CD4-positive, CD25-positive, alpha-beta regulatory T cell (primary cell): ENCODE measurements around the gene FBXL7. TPM values are rescaled to one million over a fixed set of nuclear protein-coding genes. Genes with fewer than 3 reads are reported as not detected.

Experiments
- ATAC-seq, 2 donors: fragments of 150-1000 bp; cut with Tn5 transposase; one replicate each; pipeline ENCODE4 v1.10.0; 2021; ENCODE audit warnings: low read depth in 2 of 2, moderate number of reproducible peaks in 2 of 2, moderate library complexity in 1 of 2
- DNase-seq, 3 donors: peaks; one replicate each; pipeline versions ENCODE4 v3.0.0 to v3.0.0-alpha.2; 2012 to 2022; ENCODE audit warnings: mixed read lengths in 1 of 3
- H3K27ac ChIP-seq: one replicate; pipeline ENCODE4 v1.7.0; 2013; ENCODE audit warnings: mild to moderate bottlenecking, low read length; ENCODE audit not compliant: insufficient read depth, poor library complexity, severe bottlenecking
- H3K27me3 ChIP-seq: one replicate; pipeline ENCODE4 v1.7.0; 2013; ENCODE audit warnings: low read length; ENCODE audit not compliant: control insufficient read depth, insufficient read depth
- H3K36me3 ChIP-seq: one replicate; pipeline ENCODE4 v1.7.0; 2013; ENCODE audit warnings: mild to moderate bottlenecking, low read length, moderate library complexity; ENCODE audit not compliant: control insufficient read depth, insufficient read depth
- H3K4me1 ChIP-seq: 2 replicates; pipeline ENCODE4 v1.7.0; 2013; ENCODE audit warnings: mild to moderate bottlenecking, low read length; ENCODE audit not compliant: insufficient read depth, control insufficient read depth, poor library complexity, severe bottlenecking
- H3K4me3 ChIP-seq: one replicate; pipeline ENCODE4 v1.7.0; 2013; ENCODE audit warnings: low read depth, mild to moderate bottlenecking, low read length, moderate library complexity
- H3K9me3 ChIP-seq, 2 experiments: 1 replicate in 1 of 2; 2 replicates in 1 of 2; pipeline ENCODE4 v1.7.0; 2013; ENCODE audit warnings: low read length in 2 of 2, mild to moderate bottlenecking in 1 of 2, moderate library complexity in 1 of 2; ENCODE audit not compliant: control insufficient read depth in 2 of 2
- H3K27ac Mint-ChIP-seq, 3 donors: one replicate each; pipeline ENCODE4 v1.8.0; 2020 to 2022; ENCODE audit warnings: mild to moderate bottlenecking in 3 of 3, mixed read lengths in 3 of 3, moderate library complexity in 2 of 3
- H3K27me3 Mint-ChIP-seq: one replicate; pipeline ENCODE4 v1.8.0; 2022; ENCODE audit warnings: mild to moderate bottlenecking, mixed read lengths
- H3K36me3 Mint-ChIP-seq: one replicate; pipeline ENCODE4 v1.8.0; 2020; ENCODE audit warnings: mixed read lengths
- H3K4me1 Mint-ChIP-seq, 4 donors: one replicate each; pipeline ENCODE4 v1.8.0; 2020 to 2022; ENCODE audit warnings: mixed read lengths in 4 of 4, mild to moderate bottlenecking in 1 of 4
- H3K4me3 Mint-ChIP-seq, 4 donors: one replicate each; pipeline ENCODE4 v1.8.0; 2020 to 2022; ENCODE audit warnings: mild to moderate bottlenecking in 4 of 4, mixed read lengths in 4 of 4, moderate library complexity in 3 of 4
- H3K9me3 Mint-ChIP-seq, 7 donors: one replicate each; pipeline ENCODE4 v1.8.0; 2020 to 2022; ENCODE audit warnings: mixed read lengths in 7 of 7, mild to moderate bottlenecking in 3 of 7, moderate library complexity in 2 of 7
- polyA plus RNA-seq, 4 donors: library from polyadenylated mRNA; unstranded; fragments of 300-500 nt; fragmentation: Illumina TruSeq; gene quantifications; one replicate each; pipeline ENCODE4 v1.2.3, GENCODE V29; 2021
- total RNA-seq: library from RNA; stranded (reverse); gene quantifications from one replicate; pipeline ENCODE4 v1.2.3, GENCODE V29; 2022

The FBXL7 gene
- total and polyA plus RNA-seq, 5 donors from 2014 or later = not detected

DNA sequence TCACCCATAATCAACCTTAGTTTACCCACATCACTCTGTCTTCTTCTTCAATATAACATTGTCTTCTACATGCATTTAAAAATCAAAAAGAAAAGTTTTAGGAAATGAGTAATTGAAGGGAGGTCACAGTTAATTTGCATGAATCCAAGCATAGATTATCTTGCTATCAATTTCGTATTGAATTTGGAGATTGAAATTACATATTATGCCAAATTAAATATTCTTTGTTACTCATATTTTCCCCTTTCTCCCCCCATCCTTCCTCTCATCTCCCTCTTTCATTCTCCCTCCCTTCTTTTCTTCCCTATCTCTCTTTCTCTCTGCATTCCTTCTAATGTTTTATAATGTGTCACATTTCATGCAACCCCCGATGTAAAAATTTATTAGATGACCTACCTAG, 303.3 kb downstream of the FBXL7 start:
- Histone ChIP-seq H3K4me3 (no peak overlapping the region), H3K27me3 (no peaks in the 10 kb centered on the region), H3K9me3 (no peaks in the 10 kb centered on the region), H3K36me3 (no peaks in the 10 kb centered on the region), H3K27ac (no peak overlapping the region), H3K4me1 (no peaks in the 10 kb centered on the region)
- ATAC-seq (no peak), DNase-seq (no peak)
- no peaks in the 10 kb centered on the region for H3K27me3 Mint-ChIP-seq
- peaks cover 0 to 11% (median 5%) of the 10 kb centered on the region in 7 donors for H3K9me3 Mint-ChIP-seq
- no peaks in the 10 kb centered on the region for H3K4me1 Mint-ChIP-seq
- H3K27ac Mint-ChIP-seq = no peak overlapping the region
- no peak overlapping the region for H3K4me3 Mint-ChIP-seq
- H3K36me3 Mint-ChIP-seq = no peaks in the 10 kb centered on the region

DNA sequence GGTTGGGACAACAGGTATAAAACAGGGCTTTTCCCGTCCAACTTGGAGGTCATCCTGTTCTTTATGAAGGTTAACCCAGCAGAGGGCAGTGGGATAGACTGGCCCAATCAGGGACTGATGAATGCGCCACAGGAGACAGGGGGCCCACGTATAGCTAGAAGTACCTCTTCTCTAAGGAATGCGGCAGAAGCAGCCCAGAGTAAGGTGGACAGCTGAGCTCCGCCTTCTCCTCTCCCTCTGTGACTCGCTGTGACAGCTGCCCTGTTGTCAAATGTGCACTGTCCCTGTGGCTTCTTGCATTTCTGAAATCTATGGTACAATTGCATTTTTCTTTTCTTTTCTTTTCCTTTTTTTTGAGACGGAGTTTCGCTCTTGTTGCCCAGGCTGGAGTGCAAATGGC, 306.6 kb downstream of the FBXL7 start:
- H3K4me3 ChIP-seq = no peak overlapping the region
- H3K27ac ChIP-seq = no peak overlapping the region
- no peaks in the 10 kb centered on the region for H3K4me1 Mint-ChIP-seq
- no peak overlapping the region for H3K27ac Mint-ChIP-seq
- H3K36me3 Mint-ChIP-seq = no peaks in the 10 kb centered on the region
- H3K36me3 ChIP-seq = no peaks in the 10 kb centered on the region
- H3K9me3 Mint-ChIP-seq = peaks cover 0 to 13% (median 5%) of the 10 kb centered on the region in 7 donors
- ATAC-seq (no peak), DNase-seq (no peak)
- no peaks in the 10 kb centered on the region for H3K9me3 ChIP-seq
- H3K27me3 ChIP-seq = no peaks in the 10 kb centered on the region
- no peak overlapping the region for H3K4me3 Mint-ChIP-seq
- H3K4me1 ChIP-seq = no peaks in the 10 kb centered on the region
- H3K27me3 Mint-ChIP-seq = no peaks in the 10 kb centered on the region

DNA sequence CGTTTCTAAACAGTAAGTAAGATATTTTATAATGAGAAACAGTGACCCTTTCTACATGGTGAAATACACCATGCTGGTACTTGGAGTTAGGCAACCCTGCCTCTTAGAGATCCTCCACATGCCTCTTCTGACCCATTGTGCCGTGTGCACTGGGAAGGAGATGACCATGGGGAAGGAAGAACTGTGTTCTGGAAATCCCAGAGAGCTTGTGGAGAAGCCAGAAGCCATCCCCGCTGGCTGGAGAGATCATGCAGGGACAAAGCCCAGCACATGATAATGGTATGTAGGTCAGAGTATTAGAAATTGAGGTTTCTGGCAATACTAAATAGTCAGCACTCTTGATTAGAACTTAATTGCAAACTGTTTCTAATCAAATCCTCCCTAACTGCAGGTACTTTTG, 307.3 kb downstream of the FBXL7 start:
- Mint-ChIP-seq H3K9me3 (peaks cover 0 to 10% (median 2%) of the 10 kb centered on the region in 7 donors), H3K4me1 (no peaks in the 10 kb centered on the region), H3K4me3 (no peak overlapping the region), H3K27me3 (no peaks in the 10 kb centered on the region), H3K27ac (no peak overlapping the region), H3K36me3 (no peaks in the 10 kb centered on the region)
- no peaks in the 10 kb centered on the region for H3K9me3 ChIP-seq
- H3K36me3 ChIP-seq = no peaks in the 10 kb centered on the region
- no peak overlapping the region for H3K27ac ChIP-seq
- DNase-seq (no peak), ATAC-seq (no peak)
- no peaks in the 10 kb centered on the region for H3K27me3 ChIP-seq
- no peaks in the 10 kb centered on the region for H3K4me1 ChIP-seq
- H3K4me3 ChIP-seq = no peak overlapping the region

DNA sequence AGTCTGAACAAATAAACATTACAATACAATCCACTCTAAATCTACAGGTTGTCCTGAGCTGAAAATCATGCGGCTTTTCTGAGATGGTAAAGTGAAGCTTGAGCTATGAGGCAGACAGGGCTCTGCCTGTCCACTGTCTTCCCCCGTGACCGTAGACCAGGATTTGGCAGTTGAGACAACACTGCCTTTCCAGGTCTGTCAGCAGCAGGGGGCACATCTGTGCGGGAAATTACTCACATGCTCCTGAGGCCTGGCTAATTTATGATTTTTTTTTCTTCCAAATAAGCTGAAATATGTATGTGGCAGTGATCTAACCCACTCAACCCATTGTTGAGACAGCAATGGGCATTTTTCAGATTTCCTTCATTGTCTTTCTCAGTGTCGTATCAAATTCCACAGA, 307.9 kb downstream of the FBXL7 start:
- Mint-ChIP-seq H3K27ac (no peak overlapping the region), H3K9me3 (peaks cover 0 to 10% (median 3%) of the 10 kb centered on the region in 7 donors), H3K36me3 (no peaks in the 10 kb centered on the region), H3K27me3 (no peaks in the 10 kb centered on the region), H3K4me3 (no peak overlapping the region), H3K4me1 (no peaks in the 10 kb centered on the region)
- Histone ChIP-seq H3K36me3 (no peaks in the 10 kb centered on the region), H3K4me1 (no peaks in the 10 kb centered on the region), H3K27me3 (no peaks in the 10 kb centered on the region), H3K27ac (no peak overlapping the region), H3K9me3 (no peaks in the 10 kb centered on the region), H3K4me3 (no peak overlapping the region)
- ATAC-seq (no peak), DNase-seq (no peak)

DNA sequence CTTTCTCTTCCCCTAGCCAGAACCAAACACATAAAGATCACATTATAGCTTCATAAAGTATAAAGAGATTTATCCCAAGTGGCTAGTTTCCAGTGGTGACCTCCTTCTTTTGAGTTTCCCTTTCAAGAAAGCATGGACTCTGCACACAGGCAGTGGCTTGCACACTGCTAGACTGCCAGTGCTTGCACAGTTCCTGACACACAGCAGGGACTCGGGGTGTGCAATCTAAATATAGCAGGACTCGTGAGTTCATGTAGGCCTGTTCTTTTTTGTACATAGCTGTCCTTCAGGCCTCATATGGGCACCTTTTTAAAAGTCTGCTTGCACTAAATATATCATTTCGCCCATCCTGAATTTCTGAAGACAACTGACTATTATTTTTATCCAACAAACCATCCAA, 308.6 kb downstream of the FBXL7 start:
- Mint-ChIP-seq H3K4me3 (no peak overlapping the region), H3K27me3 (no peaks in the 10 kb centered on the region), H3K4me1 (no peaks in the 10 kb centered on the region), H3K9me3 (peaks cover 0 to 13% (median 3%) of the 10 kb centered on the region in 7 donors), H3K27ac (no peak overlapping the region), H3K36me3 (no peaks in the 10 kb centered on the region)
- DNase-seq (no peak), ATAC-seq (no peak)
- no peaks in the 10 kb centered on the region for H3K9me3 ChIP-seq
- H3K27ac ChIP-seq = no peak overlapping the region
- no peaks in the 10 kb centered on the region for H3K4me1 ChIP-seq
- no peaks in the 10 kb centered on the region for H3K36me3 ChIP-seq
- no peaks in the 10 kb centered on the region for H3K27me3 ChIP-seq
- H3K4me3 ChIP-seq = no peak overlapping the region

DNA sequence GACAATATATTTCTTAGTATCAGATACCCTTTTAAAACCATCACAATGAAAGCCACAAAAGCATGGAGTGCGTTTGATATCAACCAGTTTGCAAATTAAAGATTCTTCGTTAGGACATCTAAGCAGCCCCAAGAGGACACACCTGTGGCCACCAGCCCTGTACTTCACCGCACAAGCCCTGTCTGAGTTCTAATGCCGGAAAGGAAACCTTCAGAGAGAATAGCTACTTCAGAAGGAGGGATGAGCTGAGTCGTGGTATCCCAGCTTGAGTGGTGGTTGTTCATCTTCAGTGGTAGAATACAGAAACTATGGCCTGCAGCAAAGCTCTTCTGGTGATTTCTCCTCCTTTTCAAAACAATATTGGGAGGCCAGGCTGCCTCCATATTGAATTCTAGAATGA, 319.6 kb downstream of the FBXL7 start:
- no peak for DNase-seq
- H3K4me1 ChIP-seq = no peaks in the 10 kb centered on the region
- H3K4me3 ChIP-seq = no peak overlapping the region
- no peak overlapping the region for H3K27ac Mint-ChIP-seq
- H3K27ac ChIP-seq = no peak overlapping the region
- peaks cover 0 to 5% (median 3%) of the 10 kb centered on the region in 7 donors for H3K9me3 Mint-ChIP-seq
- H3K9me3 ChIP-seq = no peaks in the 10 kb centered on the region
- H3K27me3 Mint-ChIP-seq = no peaks in the 10 kb centered on the region
- H3K36me3 ChIP-seq = no peaks in the 10 kb centered on the region
- no peaks in the 10 kb centered on the region for H3K27me3 ChIP-seq
- no peak overlapping the region for H3K4me3 Mint-ChIP-seq
- H3K36me3 Mint-ChIP-seq = no peaks in the 10 kb centered on the region
- H3K4me1 Mint-ChIP-seq = no peaks in the 10 kb centered on the region
- ATAC-seq = no peak

DNA sequence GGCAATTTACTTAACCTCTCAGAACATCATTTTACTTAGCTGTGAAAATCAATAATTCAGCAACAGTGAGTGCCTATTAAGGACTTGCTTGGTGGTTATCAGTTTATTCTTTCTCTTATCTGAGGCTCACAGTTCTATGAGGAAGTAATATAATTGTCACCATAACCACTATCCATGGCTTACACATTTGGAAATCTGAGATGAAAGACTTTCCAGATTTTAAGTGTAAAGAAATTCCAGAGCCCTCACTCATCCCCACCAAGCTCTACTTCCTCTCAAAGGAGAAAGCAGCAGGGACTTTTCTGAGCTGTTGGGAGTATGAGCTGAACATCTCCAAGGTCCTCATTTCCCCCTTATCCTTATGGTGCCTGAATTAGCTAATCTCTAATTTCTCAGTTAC, 321.5 kb downstream of the FBXL7 start:
- H3K9me3 ChIP-seq = no peaks in the 10 kb centered on the region
- no peaks in the 10 kb centered on the region for H3K36me3 ChIP-seq
- H3K4me1 ChIP-seq = no peaks in the 10 kb centered on the region
- H3K27me3 Mint-ChIP-seq = no peaks in the 10 kb centered on the region
- no peak overlapping the region for H3K4me3 Mint-ChIP-seq
- H3K4me3 ChIP-seq = no peak overlapping the region
- peaks cover 0 to 5% (median 0%) of the 10 kb centered on the region in 7 donors for H3K9me3 Mint-ChIP-seq
- H3K36me3 Mint-ChIP-seq = no peaks in the 10 kb centered on the region
- no peak for DNase-seq
- ATAC-seq = no peak
- no peak overlapping the region for H3K27ac ChIP-seq
- H3K27me3 ChIP-seq = no peaks in the 10 kb centered on the region
- no peaks in the 10 kb centered on the region for H3K4me1 Mint-ChIP-seq
- H3K27ac Mint-ChIP-seq = no peak overlapping the region

DNA sequence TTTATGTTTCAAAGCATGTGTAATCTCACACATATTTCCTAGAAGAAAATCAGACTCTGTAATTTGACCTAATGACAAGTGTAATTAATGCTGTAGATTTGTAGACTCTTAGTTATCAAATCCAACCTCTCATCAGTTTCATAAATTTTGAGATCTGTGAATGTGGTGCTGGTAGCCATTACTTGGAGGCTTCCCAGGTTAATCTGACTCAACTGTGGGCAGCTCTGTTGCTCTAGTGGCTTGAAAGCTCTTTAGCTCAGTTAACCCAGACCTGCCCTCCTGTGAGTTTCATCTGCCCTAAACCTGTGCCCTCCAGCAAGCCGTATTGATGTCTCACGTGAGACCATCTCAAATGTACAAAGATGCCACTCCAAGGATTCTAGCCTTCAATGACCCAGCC, 323.4 kb downstream of the FBXL7 start:
- no peaks in the 10 kb centered on the region for H3K27me3 Mint-ChIP-seq
- no peak overlapping the region for H3K4me3 Mint-ChIP-seq
- H3K27me3 ChIP-seq = no peaks in the 10 kb centered on the region
- H3K27ac ChIP-seq = no peak overlapping the region
- peaks cover 0 to 3% (median 0%) of the 10 kb centered on the region in 7 donors for H3K9me3 Mint-ChIP-seq
- DNase-seq = no peak
- H3K36me3 Mint-ChIP-seq = no peaks in the 10 kb centered on the region
- ATAC-seq = no peak
- H3K9me3 ChIP-seq = no peaks in the 10 kb centered on the region
- H3K27ac Mint-ChIP-seq = no peak overlapping the region
- H3K4me1 Mint-ChIP-seq = no peaks in the 10 kb centered on the region
- H3K4me1 ChIP-seq = no peaks in the 10 kb centered on the region
- no peaks in the 10 kb centered on the region for H3K36me3 ChIP-seq
- H3K4me3 ChIP-seq = no peak overlapping the region
